HG03442 (cell line): ENCODE results near the gene BRINP3.
"Not testable (repeated sequence)": the region's sequence is repeated elsewhere in the genome, so short reads cannot be mapped to it uniquely, and the experiment has no call there.

Source experiments
- ATAC-seq: cut with Tn5 transposase; IDR thresholded peaks from one replicate; pipeline ENCODE4 v1.9.1; 2021; ENCODE audit warnings: mild to moderate bottlenecking, moderate library complexity; ENCODE audit not compliant: unreplicated experiment

BRINP3 gene

GRCh38 chr1:190126728-190127127 is 350.9 kb downstream of the BRINP3 start:
- no peak for ATAC-seq

- no peak for ATAC-seq
Observed at GRCh38 chr1:190124068-190124467, 353.6 kb downstream of the BRINP3 start.

- not testable (repeated sequence) for ATAC-seq
Observed at GRCh38 chr1:190120564-190120963, 357.1 kb downstream of the BRINP3 start.

- ATAC-seq: no peak
Observed at GRCh38 chr1:190119683-190120082, 358.0 kb downstream of the BRINP3 start.

- no peak for ATAC-seq
Observed at GRCh38 chr1:190116921-190117320, 360.7 kb downstream of the BRINP3 start.

- no peak for ATAC-seq
Observed at GRCh38 chr1:190104961-190105360, 372.7 kb downstream of the BRINP3 start.

- ATAC-seq: no peak
Observed at GRCh38 chr1:190102757-190103326, 374.8 kb downstream of the BRINP3 start.

- ATAC-seq: no peak
Observed at GRCh38 chr1:190101756-190102155, 375.9 kb downstream of the BRINP3 start.

- ATAC-seq: no peak
Observed at GRCh38 chr1:190098756-190099155, 378.9 kb downstream of the BRINP3 start.

GRCh38 chr1:190098107-190098506 is 379.6 kb downstream of the BRINP3 start:
- no peak for ATAC-seq

- ATAC-seq: no peak
Observed at GRCh38 chr1:190095596-190095995, 382.1 kb downstream of the BRINP3 start.

- no peak for ATAC-seq
Observed at GRCh38 chr1:190084552-190084951, 393.1 kb downstream of the BRINP3 start.

GRCh38 chr1:190068304-190068703 is 409.4 kb downstream of the BRINP3 start:
- ATAC-seq: no peak

GRCh38 chr1:190067592-190067991 is 410.1 kb downstream of the BRINP3 start:
- peak; percentile 80 for ATAC-seq

- ATAC-seq: no peak
Observed at GRCh38 chr1:190066011-190066410, 411.7 kb downstream of the BRINP3 start.

GRCh38 chr1:190049314-190049713 is 428.4 kb downstream of the BRINP3 start:
- no peak for ATAC-seq
